Forelimb muscle (tissue), 1 donor: ENCODE measurements around the gene PPP2R2D. TPM values are rescaled to one million over a fixed set of nuclear protein-coding genes. Genes with fewer than 3 reads are reported as not detected.
A peak's percentile ranks its signal among the peaks of the same experiment; 100 is the strongest.

Source experiments
- DNase-seq: peaks from one replicate; pipeline ENCODE4 v3.0.0-alpha.2; 2013; ENCODE audit warnings: low read depth
- polyA plus RNA-seq: library from polyadenylated mRNA; unstranded; fragments of 120-200 nt; gene quantifications from one replicate; pipeline ENCODE4 v1.2.1, GENCODE V29; 2013; ENCODE audit not compliant: insufficient read length

PPP2R2D gene
- polyA plus RNA-seq: 29.8 TPM

- DNase-seq: peak; percentile 83
These were observed at the start of gene PPP2R2D for GRCh38 chr10:131900350-131901152. TSS of gene PPP2R2D (plus strand) at chr10:131901008. CDS start at chr10:131901149, 141 bp downstream.

GRCh38 chr10:131851346-131851745 lies 49.5 kb upstream of the PPP2R2D start:
- DNase-seq: no peak

GRCh38 chr10:131852176-131852822 lies 48.5 kb upstream of the PPP2R2D start:
- DNase-seq: no peak

DNA sequence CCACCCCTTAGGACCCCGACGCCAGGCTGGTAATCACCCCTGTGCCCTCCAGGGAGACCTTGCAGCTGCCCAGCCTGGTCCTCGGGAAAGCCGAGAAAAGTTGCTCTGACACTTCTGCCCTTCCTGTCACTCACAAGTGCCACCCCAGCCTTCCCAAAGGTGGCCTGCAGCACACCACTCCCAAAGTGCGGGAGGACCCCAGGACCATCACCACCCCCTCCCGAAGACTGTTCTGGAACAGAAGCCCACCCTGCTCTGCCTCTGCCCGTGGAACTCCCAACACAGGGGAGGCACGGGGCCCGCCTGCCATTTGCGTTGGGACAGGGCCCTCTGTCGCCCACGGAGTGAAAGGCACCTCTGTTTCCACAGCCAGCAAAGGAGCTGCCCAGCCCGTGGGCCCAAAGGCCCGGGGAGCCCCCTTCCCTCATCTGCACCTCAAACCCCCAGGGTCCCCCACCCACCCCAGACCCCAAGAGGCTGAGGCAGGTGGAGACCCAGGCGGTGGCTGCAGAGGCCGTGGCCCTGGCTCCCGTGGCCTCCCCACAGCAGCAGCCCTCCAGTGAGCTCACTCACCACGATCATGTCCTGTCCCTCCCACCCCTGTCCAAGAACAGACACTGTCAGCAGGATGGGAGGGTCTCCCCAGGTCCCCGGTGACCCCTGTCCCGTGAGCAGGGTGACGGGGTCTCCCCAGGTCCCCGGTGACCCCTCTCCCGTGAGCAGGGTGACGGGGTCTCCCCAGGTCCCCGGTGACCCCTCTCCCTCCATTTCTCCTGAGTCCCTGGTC lies 47.8 kb upstream of the PPP2R2D start:
- DNase-seq: no peak

DNA sequence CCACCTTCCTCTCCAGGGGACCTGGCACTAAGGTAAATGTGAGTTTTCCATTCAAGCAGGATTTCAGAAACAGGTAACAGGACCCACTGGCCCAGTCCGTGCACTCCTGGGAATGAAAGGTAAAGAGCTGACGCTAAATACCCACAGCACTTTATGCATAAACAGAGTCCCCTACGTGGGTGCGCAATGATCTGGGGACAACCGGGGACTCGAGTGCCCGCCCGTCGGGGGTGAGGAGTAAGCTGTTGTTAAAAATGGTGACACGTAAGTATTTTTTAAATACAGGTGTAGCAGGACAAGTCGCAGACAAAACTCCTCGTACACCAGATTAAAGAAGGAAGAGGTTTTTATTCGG lies 47.2 kb upstream of the PPP2R2D start:
- DNase-seq: no peak

- no peak for DNase-seq
These were observed 46.1 kb upstream of the PPP2R2D start for GRCh38 chr10:131854579-131855335.

- DNase-seq: no peak
These were observed 45.1 kb upstream of the PPP2R2D start for GRCh38 chr10:131855461-131856401.

GRCh38 chr10:131856441-131857094 lies 44.2 kb upstream of the PPP2R2D start:
- DNase-seq: no peak

GRCh38 chr10:131857156-131858117 lies 43.4 kb upstream of the PPP2R2D start:
- no peak for DNase-seq

- no peak for DNase-seq
These were observed 42.7 kb upstream of the PPP2R2D start for GRCh38 chr10:131858118-131858515.

DNA sequence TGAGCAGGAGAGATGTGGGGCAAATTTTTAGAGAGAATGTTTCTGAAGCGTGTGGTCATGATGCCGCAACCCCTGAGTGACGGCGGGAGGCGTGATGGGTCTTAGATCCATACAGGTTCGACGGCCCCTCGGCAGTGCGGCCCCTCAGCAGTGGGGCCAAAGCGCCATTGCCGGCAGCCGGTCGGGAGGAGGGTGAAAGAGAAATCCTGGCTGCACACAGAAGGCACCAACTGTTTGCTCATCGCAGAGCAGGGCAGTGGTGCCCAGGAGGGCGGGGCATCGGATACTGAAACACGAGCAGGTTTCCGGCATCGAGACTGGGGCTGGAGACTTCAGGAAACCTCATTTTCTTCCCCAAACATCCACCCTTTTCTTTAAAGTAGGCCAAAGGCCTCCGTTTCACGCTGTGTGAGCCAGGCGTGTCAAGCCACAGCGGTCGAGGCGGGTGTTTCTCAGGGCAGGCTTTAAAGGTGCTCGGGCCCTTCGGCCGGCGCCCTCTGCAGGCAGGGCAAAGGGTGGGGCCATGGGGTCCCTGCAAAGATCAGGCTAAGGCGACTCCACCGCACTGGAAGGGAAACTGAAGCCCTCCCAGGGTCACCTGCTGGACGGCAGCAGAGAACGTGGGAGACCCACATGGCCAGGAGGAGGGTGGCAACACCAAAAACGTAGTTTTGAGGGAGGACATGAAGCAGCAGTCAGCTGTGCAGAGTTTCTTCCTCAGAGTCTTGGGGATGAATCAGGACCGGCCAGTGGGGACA lies 42.0 kb upstream of the PPP2R2D start:
- no peak for DNase-seq

DNA sequence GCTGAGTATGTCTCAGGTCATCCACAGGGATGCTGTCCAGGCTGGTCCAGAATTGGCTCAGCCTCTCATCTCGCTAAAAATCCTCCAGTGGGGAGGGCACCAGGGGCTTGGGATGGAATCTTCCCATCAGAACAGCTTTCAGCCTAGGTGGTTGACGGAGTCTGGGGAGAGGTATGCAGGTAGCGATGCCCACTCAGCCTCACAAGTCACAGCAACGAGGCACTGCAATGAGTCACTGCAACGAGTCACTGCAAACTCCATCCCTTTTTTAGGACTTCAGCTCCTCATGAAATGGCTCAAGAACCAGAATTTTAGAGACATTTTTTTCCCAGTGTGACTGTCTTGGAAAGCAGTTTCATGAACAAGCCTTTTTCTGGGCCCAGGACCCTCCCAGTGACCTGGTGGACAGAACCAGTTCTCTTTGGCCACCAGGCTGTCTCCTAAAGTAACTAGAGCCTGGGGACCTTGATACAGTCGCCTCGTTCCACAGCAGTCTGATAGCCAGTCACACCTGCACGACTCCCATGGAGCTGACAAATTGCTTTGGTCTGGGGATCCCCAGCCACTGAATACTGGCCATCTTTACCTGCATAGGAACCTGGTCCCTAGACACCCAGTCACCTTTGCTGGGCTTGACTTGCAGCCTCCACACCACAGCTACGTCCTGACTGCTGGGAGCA lies 41.3 kb upstream of the PPP2R2D start:
- no peak for DNase-seq

- no peak for DNase-seq
These were observed 40.5 kb upstream of the PPP2R2D start for GRCh38 chr10:131860311-131860710.

DNA sequence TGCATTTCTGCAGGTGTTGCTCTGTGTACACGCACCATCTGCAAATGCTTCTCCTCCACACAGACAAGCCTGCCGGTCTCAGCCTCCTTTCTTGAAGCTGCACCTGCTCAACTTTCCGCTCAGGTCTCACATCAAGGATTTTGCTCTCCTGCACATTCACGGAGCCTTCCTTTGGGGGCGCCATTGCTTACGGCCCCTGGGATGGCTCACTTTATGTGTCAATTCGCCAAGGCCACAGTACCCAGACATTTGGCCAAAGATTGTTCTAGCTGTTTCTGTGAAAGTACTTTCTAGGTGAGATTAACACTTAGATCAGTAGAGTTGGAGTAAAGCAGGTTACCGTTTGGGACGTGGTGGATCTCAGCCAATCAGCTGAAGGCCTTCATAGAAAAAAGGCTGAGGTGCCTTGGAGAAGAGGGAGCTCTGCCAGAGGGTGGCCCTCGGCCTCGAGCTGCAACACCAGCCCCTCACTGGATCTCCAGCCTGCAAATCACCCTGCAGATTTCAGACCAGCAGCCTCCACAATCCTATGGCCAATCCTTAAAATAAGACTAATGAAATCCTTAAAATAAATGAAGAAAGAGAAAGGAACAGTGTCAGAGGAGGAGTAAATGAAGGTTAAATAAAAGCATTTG lies 39.9 kb upstream of the PPP2R2D start:
- no peak for DNase-seq

GRCh38 chr10:131862548-131862947 lies 38.3 kb upstream of the PPP2R2D start:
- no peak for DNase-seq

DNA sequence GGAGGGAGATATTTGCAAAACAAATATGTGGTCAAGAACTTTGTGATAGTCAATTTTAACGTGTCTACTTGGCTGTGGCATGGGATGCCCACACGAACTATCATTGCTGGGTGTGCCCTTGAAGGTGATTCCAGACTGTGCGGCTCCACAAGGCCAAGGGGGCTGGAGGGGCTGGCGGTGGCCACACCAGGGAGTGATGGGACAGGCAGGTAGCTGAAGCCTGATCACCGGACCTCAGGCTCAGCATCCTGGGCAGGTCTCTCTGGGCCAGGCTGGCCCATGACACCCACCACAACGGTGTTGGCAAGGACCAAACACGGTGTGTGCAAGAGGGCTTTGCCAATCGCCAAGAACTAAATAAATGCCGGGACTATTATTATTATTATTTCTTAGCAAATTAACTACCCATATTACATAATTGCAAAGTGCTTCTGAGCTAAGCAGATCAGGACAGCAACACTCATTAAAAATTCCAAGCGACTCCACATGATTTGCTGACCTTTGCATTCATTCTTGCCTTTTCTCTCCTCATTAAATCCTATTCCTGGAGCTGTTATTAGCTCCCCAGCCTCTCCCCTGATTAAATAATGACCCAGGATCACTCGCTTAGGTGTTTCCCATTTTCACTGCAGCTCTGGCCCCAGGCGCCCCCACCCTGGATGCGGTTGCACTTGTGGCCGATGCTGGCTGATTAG lies 35.4 kb upstream of the PPP2R2D start:
- DNase-seq: no peak
